Measurements from ENCODE around the gene TTLL11. TPM values are rescaled to one million over a fixed set of nuclear protein-coding genes. Genes with fewer than 3 reads are reported as not detected.
A peak's percentile ranks its signal among the peaks of the same experiment; 100 is the strongest.

TTLL11 gene
- total RNA-seq, 1 donor from 2014 or later, result 0.75 TPM

GRCh38 chr9:121885345-121885901 is 207.7 kb downstream of the TTLL11 start:
- Histone ChIP-seq H3K4me1 (peaks cover 18% of the 10 kb centered on the region), H3F3A (ENCODE audit: low read depth) (no peaks in the 10 kb centered on the region), H3K27ac (no peak overlapping the region), H4K20me1 (ENCODE audit: low read depth) (no peaks in the 10 kb centered on the region), H3K4me2 (no peak overlapping the region), H3K9ac (no peak overlapping the region), H3K79me2 (ENCODE audit: low read depth) (no peaks in the 10 kb centered on the region), H3K9me3 (ENCODE audit: low read depth) (no peaks in the 10 kb centered on the region), H2AFZ (replicated peaks) (no peak overlapping the region), H3K27me3 (no peaks in the 10 kb centered on the region), H3K36me3 (no peaks in the 10 kb centered on the region), H3K4me3 (no peak overlapping the region)
- Mint-ChIP-seq H3K27me3 (ENCODE audit: insufficient read depth, low read depth) (peaks cover 33% of the 10 kb centered on the region), H3K27ac (no peak overlapping the region), H3K4me3 (no peak overlapping the region), H3K4me1 (peaks cover 91% of the 10 kb centered on the region), H3K9me3 (no peaks in the 10 kb centered on the region), H3K36me3 (no peaks in the 10 kb centered on the region)
- no peak for DNase-seq (ENCODE audit: low spot score)
- TF ChIP-seq CTCF (IDR thresholded peaks at IDR 0.05), result no peak

GRCh38 chr9:121884057-121884541 is 209.0 kb downstream of the TTLL11 start:
- H3F3A ChIP-seq (ENCODE audit: low read depth), result no peaks in the 10 kb centered on the region
- peaks cover 32% of the 10 kb centered on the region for H3K27me3 Mint-ChIP-seq (ENCODE audit: insufficient read depth, low read depth)
- no peaks in the 10 kb centered on the region for H3K79me2 ChIP-seq (ENCODE audit: low read depth)
- H3K4me1 ChIP-seq, result peaks cover 18% of the 10 kb centered on the region
- H3K9me3 ChIP-seq (ENCODE audit: low read depth), result no peaks in the 10 kb centered on the region
- no peak overlapping the region for H3K9ac ChIP-seq
- H3K36me3 Mint-ChIP-seq, result no peaks in the 10 kb centered on the region
- no peaks in the 10 kb centered on the region for H3K9me3 Mint-ChIP-seq
- H3K27ac Mint-ChIP-seq, result peak overlapping the region; percentile 50
- no peaks in the 10 kb centered on the region for H4K20me1 ChIP-seq (ENCODE audit: low read depth)
- H3K36me3 ChIP-seq, result no peaks in the 10 kb centered on the region
- peak; percentile 93 for DNase-seq (ENCODE audit: low spot score)
- H3K4me3 ChIP-seq, result peak overlapping the region; percentile 19
- peak overlapping the region; percentile 70 for H3K4me3 Mint-ChIP-seq
- H2AFZ ChIP-seq (replicated peaks), result no peak overlapping the region
- H3K4me2 ChIP-seq, result peak overlapping the region; percentile 71
- H3K4me1 Mint-ChIP-seq, result peaks cover 87% of the 10 kb centered on the region
- TF ChIP-seq CTCF (IDR thresholded peaks at IDR 0.05) (no peak), EZH2phosphoT487 (IDR thresholded peaks at IDR 0.05) (no peak), EZH2 (IDR thresholded peaks at IDR 0.05) (no peak)
- no peak overlapping the region for H3K27ac ChIP-seq
- H3K27me3 ChIP-seq, result no peaks in the 10 kb centered on the region

- Histone ChIP-seq H2AFZ (replicated peaks) (no peak overlapping the region), H3K4me2 (peak overlapping the region; percentile 71), H3K27me3 (no peaks in the 10 kb centered on the region), H4K20me1 (ENCODE audit: low read depth) (no peaks in the 10 kb centered on the region), H3K79me2 (ENCODE audit: low read depth) (no peaks in the 10 kb centered on the region), H3K9me3 (ENCODE audit: low read depth) (no peaks in the 10 kb centered on the region), H3K27ac (no peak overlapping the region), H3F3A (ENCODE audit: low read depth) (no peaks in the 10 kb centered on the region), H3K4me3 (peak overlapping the region; percentile 19), H3K9ac (no peak overlapping the region), H3K36me3 (no peaks in the 10 kb centered on the region), H3K4me1 (peaks cover 23% of the 10 kb centered on the region)
- Mint-ChIP-seq H3K4me1 (peaks cover 85% of the 10 kb centered on the region), H3K27ac (peak overlapping the region; percentile 50), H3K4me3 (peak overlapping the region; percentile 70), H3K27me3 (ENCODE audit: insufficient read depth, low read depth) (peaks cover 28% of the 10 kb centered on the region), H3K36me3 (no peaks in the 10 kb centered on the region), H3K9me3 (no peaks in the 10 kb centered on the region)
- TF ChIP-seq CTCF (IDR thresholded peaks at IDR 0.05), result no peak
- no peak for TF ChIP-seq EZH2phosphoT487 (IDR thresholded peaks at IDR 0.05)
- TF ChIP-seq EZH2 (IDR thresholded peaks at IDR 0.05), result no peak
- no peak for DNase-seq (ENCODE audit: low spot score)
Observed at GRCh38 chr9:121883281-121884056, 209.6 kb downstream of the TTLL11 start.

Data from neural progenitor cell (in vitro differentiated cells).